OCI-LY3 (cell line): Measurements from ENCODE around the gene NCOA3.

Experiments used
- EZH2phosphoT487 ChIP-seq: fragments of 200-600 bp; shearing (Covaris generic); IDR thresholded peaks from 2 replicates; pipeline ENCODE4 v1.6.1; 2018; ENCODE audit warnings: antibody characterized with exemption, mixed run types, low read depth
- TF ChIP-seq, protein P1 (sequence below): fragments of 200-600, 300-600 bp; sonication (generic); IDR thresholded peaks from 2 replicates; pipeline ENCODE4 v1.5.1; 2014; ENCODE audit warnings: antibody characterized with exemption, low read length, low read depth

- TF ChIP-seq, protein P1, sequence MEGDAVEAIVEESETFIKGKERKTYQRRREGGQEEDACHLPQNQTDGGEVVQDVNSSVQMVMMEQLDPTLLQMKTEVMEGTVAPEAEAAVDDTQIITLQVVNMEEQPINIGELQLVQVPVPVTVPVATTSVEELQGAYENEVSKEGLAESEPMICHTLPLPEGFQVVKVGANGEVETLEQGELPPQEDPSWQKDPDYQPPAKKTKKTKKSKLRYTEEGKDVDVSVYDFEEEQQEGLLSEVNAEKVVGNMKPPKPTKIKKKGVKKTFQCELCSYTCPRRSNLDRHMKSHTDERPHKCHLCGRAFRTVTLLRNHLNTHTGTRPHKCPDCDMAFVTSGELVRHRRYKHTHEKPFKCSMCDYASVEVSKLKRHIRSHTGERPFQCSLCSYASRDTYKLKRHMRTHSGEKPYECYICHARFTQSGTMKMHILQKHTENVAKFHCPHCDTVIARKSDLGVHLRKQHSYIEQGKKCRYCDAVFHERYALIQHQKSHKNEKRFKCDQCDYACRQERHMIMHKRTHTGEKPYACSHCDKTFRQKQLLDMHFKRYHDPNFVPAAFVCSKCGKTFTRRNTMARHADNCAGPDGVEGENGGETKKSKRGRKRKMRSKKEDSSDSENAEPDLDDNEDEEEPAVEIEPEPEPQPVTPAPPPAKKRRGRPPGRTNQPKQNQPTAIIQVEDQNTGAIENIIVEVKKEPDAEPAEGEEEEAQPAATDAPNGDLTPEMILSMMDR, result no peak
- no peak for TF ChIP-seq EZH2phosphoT487
Measured at GRCh38 chr20:47498606-47499005, 3.1 kb upstream of the NCOA3 start.
